Measurements from ENCODE around the gene NEDD9.

NEDD9 gene

GRCh38 chr6:11236076-11236750 lies 3.7 kb upstream of the NEDD9 start:
- no peak for DNase-seq (ENCODE audit: low read depth in 3 of 3)

GRCh38 chr6:11235062-11235461 lies 2.6 kb upstream of the NEDD9 start:
- no peak for DNase-seq (ENCODE audit: low read depth in 3 of 3)

- DNase-seq (ENCODE audit: low read depth in 3 of 3): no peak
Observed at GRCh38 chr6:11233673-11234573, 1.5 kb upstream of the NEDD9 start.

DNA sequence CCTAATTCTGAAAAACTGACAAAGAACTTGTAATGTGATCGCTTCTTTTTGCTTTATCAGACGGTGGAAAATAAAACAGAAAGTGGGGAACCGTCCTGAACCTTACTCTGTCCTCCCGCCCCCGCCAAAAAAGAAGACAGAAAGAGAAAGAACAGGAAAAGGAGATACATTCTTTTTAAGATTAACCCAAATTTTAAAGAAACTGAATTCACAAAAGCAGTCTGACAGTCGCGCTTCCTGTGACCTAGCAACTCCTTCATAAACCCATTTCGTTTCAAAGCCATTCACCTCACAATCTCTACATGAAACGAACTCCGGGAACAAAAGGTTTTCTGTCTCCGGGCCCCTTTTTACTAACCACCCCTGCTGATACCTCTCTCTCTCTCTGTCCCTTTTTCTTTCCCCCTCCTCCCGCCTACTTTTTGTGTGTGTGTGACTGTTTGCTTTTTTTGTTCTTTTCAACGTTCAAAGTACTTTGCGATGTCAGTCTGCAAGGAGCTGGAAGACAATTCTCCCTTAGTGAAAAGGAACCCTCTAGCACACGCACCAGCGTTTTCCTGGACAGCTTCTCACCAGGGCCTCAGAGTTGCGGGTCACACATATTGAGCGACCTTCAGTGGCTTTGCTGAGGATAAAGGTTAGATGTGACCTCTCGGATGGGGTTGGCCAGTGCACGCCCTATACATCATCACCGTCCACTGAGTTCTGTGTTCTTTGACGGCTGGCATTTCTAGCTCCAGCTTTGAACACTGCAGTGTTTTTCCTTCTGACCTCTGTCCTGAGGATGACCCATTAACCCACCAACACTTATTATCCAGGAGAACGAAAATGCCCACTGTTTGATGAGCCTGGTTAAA lies 530 bp upstream of the NEDD9 start:
- no peak for DNase-seq (ENCODE audit: low read depth in 3 of 3)

DNA sequence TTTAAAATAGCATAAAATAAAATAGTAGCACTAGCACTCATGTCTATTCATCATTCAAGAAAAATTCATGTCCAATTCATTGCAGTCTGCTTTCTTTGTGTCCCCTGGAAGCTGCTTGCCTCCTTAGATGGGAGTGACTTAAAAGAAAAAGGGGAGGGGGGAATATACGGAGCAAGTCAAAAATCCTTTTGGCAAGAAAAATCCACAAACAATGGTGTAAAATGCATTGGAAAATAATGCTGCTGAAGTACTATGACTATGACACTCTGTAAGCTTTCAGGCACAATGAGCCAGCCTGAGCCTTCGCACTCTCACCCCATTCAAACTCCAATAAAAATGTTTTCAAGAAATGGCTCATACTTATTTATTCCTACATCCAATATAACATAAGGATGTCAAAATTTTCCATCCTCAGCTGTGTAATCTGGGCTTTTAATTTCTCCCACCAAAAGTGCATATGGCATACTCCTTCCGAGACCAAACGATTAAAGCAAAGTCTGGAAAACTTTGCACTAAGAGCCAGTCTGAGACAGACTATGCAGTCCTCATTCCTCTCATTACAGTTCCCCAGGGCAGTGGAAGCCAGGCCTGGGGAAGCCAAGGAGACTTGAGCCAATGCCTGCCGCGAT lies 790 bp downstream of the NEDD9 start:
- no peak for DNase-seq (ENCODE audit: low read depth in 3 of 3)

DNA sequence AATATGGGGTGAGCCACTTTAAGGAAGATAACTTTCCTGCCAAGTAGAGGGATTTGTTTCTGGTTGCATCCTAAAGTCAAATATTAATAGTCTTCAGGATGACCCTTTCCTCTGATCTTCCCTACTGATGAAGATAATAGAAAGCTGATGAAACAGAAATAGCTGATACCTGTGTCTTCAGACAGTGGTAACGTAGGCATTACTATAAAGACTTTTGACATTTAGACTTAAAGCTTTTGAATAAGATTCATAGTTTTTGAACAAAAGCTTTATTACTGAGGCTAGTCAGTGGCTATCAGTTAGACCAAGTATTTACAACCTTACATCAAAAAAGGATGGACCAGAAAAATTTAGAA lies 1.4 kb downstream of the NEDD9 start:
- DNase-seq (ENCODE audit: low read depth in 3 of 3): no peak

DNA sequence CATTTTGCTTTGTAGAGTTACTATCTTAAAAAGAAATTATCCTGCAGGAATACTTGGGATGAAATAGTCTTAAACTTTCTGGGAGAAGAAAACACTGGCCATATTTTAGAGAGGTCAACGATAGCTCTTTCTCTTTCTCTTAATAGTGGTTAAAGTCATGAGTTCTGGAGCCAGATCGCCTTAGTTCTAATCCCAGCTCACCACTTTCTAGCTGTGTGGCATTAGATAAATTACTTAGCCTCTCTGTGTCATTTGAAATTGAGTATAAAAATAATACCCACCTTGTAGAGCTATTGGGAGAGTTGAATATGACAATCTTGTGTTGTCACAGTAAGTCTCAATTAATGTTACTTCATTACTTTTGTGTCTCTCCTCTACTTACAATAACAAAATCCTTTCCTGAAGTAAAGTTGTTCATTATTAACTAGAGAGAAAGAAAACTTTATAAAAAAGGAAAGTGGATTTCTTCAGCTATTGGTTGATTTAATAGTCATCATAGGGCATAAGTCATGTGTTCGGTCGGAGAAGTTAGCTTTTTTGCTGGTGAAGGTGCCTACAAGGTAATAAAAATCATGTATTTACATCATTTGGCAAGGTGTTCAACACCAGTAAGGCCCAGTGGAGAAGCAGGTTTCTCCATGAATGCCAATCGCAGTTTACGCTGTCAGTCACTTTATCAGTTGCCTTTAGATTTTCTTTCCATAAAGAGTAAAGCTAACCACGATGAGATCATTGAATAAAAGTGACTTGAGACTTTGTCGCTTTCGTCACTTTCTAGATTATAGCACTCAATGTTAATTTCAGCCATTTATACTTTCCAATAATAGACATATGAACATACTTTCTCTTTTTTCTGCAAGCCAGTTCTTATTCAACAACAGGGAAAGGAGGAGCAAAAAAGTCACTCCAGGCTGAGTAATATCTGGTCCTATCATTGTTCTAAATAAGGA lies 2.0 kb downstream of the NEDD9 start:
- no peak for DNase-seq (ENCODE audit: low read depth in 3 of 3)

GRCh38 chr6:11229655-11230046 lies 2.8 kb downstream of the NEDD9 start:
- no peak for DNase-seq (ENCODE audit: low read depth in 3 of 3)

DNA sequence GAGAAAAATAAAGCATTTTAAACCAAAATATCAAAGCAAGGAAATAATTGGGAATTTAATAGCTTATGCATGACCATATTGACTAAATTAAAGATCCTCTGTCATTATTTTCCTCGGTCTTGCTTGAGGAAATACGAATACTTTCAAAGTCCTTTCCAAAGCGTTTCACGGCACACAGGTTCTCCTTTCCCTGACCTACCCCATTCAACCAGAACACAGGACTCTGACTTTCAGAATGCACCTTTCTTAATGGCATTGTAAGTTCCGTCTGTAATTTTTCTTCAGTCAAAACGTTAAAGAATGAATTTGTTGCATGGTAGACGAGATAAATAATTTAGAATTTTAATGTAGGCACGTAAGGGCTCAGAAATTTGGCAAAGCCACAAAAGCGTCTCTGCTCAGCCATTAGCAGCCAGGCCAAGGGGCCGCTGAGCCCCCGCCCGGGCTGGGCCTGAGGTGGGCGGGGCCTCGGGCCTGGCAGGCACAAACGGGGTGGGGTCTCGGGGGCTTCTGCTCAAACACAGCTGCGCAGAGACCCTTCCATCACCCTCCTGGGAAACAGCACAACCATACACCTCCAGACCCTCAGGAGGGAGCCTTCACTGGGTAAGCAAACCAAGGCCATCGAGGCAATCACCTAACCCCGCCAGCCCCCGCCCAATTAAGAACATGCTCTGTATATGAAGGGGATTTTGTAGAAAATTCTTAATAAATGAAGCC lies 3.4 kb downstream of the NEDD9 start:
- DNase-seq (ENCODE audit: low read depth in 3 of 3): no peak

DNA sequence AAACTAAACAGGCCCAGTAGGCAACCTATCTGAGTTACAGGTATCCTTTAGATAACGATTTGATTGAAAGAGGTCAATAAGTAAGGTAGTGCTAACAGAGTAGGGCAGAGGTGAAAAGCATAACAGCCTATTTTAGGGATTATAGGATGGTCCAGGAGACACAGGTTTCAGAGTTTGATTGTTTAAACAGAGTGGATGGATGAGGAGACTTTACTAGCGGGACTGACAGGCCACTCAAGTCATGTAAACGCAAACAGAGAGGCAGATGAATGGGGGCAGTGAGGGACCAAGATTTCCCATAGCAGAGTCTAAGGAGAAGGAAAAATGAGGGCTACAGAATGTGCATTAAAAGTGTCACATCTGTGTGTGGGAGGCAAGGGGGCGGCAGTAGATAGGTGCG lies 4.8 kb downstream of the NEDD9 start:
- DNase-seq (ENCODE audit: low read depth in 3 of 3): no peak

DNA sequence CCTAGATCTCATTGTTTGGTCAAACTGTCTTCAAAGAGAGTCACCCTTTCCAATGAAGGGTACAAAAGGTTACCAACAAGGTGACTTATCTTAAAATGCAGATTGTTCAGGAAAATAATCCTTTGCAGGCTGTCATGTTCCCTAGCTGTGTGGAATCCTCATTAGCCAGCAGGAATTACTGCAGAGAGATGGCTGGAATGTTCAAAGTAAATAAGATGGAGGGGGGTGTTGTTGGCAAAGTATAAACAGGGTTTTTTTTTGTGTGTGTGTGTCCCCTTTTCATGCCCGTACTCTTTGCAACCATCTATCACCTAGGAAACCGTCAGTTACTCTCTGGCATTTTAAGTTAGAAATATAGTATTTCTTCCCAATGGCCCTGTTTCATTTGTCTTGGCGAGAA lies 6.5 kb downstream of the NEDD9 start:
- no peak for DNase-seq (ENCODE audit: low read depth in 3 of 3)

DNA sequence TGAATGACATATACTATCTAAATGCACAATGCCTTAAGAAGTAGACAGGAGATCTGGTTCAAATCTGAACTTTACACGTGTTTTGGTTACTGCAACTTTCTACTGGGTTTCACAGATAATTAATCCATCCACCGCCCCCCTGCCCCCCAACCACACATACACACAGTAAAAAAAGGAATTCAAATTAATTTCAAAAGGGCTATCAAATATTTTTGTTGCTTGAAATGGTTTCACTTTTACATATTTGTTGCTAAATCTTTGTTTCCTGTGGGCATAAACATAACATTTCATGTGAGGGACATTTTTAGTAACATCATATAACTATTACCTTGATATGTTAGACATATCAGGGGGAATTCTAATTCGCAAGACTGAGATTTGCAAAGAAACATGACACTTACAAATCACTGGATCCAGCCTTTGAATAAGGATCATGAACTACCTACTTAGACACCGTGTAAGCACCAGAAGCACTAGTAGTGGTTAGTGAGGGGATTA lies 7.5 kb downstream of the NEDD9 start:
- no peak for DNase-seq (ENCODE audit: low read depth in 3 of 3)

DNA sequence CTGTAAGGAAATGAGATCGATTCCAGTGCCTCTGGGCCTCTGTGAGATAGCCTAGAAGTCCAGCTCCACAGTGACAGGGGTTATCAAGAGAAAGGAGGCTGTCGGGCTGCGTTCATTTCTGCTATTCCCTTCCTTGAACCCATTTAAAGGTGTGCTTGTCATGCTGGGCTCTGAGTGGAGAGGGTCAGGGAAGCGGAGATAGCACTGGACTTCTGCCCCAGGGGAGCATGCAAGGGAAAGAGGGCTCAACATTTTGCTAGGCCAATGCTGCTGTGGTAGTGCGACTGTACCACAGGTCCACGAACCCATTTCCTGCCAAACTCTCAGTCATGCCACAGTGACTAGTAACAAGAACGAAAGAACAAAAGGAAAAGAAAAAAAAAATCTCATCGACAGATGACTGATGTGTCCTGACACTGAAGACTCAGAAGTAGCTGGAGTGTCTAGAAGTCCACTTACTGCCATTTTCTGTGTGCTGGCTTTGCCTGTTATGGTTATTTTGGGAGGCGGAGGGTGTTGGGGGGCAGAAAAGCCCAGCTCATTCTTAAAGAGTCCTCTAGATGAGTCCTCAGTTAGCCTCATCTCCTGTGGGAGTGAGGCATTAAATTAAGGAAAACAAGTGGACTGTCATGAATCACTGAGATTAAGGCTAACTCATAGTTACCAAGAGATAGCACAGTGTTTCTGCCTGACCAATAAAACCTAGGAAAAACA lies 8.1 kb downstream of the NEDD9 start:
- no peak for DNase-seq (ENCODE audit: low read depth in 3 of 3)

GRCh38 chr6:11223286-11223864 lies 9.1 kb downstream of the NEDD9 start:
- DNase-seq (ENCODE audit: low read depth in 3 of 3): no peak

DNA sequence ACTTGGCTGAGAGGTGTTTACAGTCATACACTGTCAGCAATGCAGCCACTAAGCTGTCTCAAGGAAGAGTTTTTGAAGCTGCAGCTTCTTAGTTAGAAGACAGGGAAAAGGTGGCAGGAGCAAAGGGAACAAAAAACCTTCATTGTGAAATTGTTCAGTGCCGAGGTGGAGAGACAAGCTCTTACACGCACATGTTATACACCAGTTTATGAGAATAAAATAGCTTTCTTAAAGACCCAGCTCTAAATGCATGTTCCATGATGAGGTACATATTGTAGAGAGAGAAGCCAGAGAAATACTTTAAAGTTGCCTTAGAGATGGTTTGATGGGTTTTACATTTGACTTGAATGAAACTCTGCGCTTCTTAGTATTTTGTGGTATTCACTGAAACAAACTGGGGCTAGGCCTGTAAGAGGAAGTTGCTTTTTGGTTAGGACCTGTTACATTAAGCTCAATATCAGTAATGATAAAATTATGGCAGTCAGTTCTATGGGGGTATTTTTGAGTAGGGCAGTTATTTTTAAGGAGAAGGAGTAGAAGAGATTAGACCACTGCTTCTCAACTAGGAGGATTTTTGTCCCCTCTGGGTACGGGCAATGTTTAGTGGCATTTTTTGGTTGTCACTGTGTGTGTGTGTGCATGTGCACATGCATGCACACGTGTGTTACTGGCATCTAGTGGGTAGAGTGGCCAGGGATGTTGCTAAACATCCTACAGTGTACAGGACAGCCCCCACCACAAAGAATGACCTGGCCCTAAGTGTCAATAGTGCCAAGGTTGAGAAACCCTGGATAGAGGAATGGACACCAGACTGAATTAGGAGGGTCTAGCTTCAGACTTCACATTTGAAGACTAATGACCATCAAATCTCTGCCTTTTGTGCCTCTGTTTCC lies 9.8 kb downstream of the NEDD9 start:
- no peak for DNase-seq (ENCODE audit: low read depth in 3 of 3)

GRCh38 chr6:11221623-11222384 lies 10.7 kb downstream of the NEDD9 start:
- DNase-seq (ENCODE audit: low read depth in 3 of 3): no peak

GRCh38 chr6:11219400-11219834 lies 13.1 kb downstream of the NEDD9 start:
- no peak for DNase-seq (ENCODE audit: low read depth in 3 of 3)

All from stimulated activated CD4-positive, alpha-beta T cell treated with anti-CD3 and anti-CD28 coated beads, TNF-alpha, amount 100 ng/mL, for 4 hours (primary cell).